Kidney tubule cell (primary cell): ENCODE data around the gene PTPRE.
A peak's percentile ranks its signal among the peaks of the same experiment; 100 is the strongest.

Source experiments
- DNase-seq: peaks from one replicate; pipeline ENCODE4 v3.0.0-alpha.2; 2018; ENCODE audit warnings: low spot score

Gene PTPRE

GRCh38 chr10:127883516-127883915 lies 23.4 kb upstream of the PTPRE start:
- no peak for DNase-seq

DNA sequence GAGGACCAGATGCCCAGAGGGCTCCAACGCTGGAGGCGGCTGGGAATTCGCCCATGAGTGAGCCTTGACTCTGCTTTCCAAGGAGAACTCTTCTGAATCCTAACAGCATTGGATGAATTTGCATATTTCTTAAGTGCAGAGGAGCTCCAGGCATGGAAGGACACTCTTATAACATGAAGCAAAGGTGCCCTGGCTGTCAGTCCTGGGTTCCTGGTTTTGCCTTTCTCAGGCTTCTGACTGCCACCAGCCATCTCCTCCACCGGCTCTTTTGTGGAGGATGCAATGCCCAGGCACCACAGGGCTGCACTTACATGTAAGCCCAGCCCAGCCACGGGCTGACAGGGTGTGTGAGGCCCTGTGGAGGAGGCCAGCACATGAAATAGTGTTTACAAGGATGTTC lies 22.4 kb upstream of the PTPRE start:
- no peak for DNase-seq

GRCh38 chr10:127886371-127887051 lies 20.4 kb upstream of the PTPRE start:
- DNase-seq = peak; percentile 49

DNA sequence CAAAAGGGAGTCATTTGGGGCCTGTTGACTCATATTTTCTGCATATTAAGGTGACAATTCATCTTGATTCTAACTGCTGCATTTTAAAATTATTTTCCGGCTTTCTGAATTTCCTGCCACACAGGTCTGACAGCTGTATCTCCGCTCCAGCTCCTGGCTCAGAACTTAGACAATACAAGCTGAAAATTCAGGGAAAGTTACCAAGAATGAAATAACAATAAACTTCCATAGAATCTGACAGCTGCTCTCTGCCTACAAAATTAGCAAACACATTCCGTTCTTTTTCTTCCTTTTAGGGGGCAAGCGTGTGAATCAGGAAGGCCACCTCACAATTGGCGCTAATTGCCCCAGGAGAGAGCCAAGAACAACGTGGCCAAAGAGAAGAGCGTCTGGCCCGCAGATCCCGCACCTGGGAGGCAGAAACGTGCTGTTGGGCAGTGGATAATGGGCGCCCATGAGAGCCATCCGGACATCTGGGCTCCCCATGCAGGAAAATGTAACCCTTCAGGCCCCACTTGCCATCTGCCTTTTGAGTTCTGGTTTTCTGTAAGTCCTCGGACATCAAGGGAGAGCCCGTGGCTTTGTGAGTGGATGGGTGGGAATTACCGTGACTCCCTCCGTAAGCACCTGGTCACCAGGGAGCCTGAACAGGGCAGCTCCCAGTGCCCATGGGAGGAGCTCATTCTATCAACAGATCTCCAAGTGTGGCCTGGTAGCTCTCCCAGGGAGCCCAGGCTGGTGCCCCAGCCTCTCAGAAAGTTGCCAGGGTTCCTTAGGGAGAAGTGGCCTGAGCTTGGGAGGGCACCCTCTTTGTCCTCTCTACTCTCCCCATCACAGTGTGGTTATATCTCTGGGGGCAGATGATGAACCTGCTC lies 19.1 kb upstream of the PTPRE start:
- DNase-seq = no peak

GRCh38 chr10:127888521-127889312 lies 18.2 kb upstream of the PTPRE start:
- DNase-seq = no peak

DNA sequence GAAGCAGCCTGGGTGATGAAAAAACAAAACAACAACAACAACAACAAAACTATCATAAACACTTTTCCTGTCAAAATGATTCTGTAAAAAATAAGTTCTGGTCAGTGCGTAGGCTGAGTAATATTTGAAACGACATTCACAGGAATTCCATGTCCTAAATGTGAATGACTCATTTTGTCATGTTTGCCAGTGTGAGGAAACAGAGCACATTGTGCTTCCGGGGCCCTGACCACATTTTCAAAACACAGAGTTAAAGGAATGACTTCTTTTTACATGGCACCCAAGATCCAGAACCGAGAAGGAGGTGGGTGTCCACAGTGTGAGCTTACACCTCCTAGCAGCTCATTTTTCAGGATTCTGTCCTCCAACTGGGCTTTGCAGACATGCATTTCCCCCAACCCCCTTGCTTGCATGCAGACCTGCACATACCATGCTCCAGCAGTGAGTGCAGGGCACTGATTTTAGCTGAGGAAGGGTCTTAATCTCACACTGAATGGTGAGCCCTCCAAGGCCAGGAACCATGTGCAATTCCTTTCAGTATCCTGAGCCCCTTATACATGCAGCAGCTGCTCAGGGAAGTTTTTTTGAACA lies 17.2 kb upstream of the PTPRE start:
- DNase-seq = peak; percentile 58

DNA sequence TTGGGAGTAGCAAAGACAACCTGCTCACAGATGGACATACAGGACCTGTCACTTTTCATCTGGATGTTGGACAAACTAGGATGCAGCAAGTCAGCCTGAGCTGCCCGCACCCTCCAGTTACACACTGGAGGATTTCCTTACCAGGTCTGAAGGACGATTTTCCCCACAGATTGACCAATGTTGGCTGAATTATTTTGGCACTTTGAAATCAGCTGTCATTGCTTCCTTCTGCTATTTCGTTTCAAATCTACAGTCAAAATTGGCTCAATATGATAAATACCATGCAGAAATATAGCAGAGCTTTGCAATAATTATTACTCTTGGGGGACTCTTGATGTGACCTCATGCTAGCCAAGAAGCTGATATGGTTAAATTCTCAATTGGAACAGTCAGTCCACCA lies 16.7 kb upstream of the PTPRE start:
- DNase-seq = no peak

- DNase-seq = no peak
These were observed 16.0 kb upstream of the PTPRE start for GRCh38 chr10:127890832-127891334.

GRCh38 chr10:127892743-127893142 lies 14.2 kb upstream of the PTPRE start, which contains the start of gene CLRN3:
Gene CLRN3, minus strand, starts transcription at chr10:127892941. Its CDS starts 157 bp downstream, at chr10:127892784.
- no peak for DNase-seq

DNA sequence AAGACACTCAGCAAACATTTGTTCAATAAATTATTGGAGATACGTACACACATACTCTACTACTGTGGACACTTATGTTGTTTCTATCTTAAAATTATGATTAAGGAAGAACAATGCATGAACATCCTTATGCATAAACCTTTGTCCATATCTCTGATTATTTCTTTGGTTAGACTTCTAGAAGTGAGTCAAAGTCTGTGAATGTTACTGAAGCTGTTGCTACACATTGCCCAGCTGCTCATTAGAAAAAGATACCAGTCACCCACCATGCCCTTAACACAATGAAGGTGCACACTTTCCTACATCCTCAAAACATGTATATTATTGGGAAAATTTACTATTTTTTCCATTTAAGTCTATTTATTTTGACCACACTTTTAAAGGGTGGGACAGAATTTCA lies 12.8 kb upstream of the PTPRE start:
- no peak for DNase-seq

DNA sequence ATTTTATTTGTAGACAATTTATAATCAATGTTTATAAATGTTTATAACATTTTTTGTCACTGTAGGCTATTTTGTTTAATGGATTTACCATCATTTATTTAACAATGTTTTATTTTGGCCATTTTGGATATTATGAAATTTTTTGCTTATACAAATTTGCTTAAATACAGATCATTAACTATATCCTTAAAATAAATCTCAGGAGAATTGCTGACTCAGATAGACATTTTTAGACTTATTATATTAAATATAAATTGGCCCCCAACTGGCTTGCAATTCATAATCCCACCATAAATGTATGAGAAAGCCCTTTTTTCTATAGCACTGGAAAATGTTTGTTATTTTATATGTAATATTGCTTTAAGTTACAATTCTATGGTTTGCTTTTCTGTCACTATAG lies 10.3 kb upstream of the PTPRE start:
- DNase-seq = no peak

- DNase-seq = no peak
These were observed 9.7 kb upstream of the PTPRE start for GRCh38 chr10:127897177-127897576.

DNA sequence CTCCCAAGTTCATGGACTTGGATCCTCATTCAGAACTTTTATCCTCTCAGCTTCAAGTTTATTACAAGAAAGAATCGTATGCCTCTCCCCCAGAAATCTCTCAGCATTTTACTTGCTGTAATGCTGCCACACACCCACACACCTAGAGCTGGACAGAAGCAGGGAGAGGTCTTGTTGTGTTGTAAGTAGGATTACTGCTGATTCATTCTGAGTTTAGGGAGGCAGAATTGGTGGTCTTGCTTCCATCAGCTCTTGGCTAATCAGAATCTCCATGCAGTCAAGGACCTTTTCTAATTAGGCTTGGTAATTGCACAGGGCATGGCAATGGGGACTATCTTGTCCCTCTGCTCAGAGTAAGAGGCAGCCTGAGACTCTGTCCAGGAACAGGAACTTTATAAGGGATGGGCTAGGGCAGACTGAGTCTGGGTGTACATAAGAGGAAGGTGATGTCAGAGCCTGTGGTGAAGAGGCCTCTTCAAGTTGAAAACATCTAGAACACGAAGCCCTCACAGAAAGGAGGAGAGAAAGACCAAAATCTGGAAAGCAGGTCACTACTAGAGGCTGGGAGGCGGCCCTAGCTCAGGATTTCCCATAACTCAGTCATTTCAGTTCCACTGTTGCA lies 7.0 kb upstream of the PTPRE start:
- DNase-seq = no peak

GRCh38 chr10:127903789-127904188 lies 3.1 kb upstream of the PTPRE start:
- no peak for DNase-seq

DNA sequence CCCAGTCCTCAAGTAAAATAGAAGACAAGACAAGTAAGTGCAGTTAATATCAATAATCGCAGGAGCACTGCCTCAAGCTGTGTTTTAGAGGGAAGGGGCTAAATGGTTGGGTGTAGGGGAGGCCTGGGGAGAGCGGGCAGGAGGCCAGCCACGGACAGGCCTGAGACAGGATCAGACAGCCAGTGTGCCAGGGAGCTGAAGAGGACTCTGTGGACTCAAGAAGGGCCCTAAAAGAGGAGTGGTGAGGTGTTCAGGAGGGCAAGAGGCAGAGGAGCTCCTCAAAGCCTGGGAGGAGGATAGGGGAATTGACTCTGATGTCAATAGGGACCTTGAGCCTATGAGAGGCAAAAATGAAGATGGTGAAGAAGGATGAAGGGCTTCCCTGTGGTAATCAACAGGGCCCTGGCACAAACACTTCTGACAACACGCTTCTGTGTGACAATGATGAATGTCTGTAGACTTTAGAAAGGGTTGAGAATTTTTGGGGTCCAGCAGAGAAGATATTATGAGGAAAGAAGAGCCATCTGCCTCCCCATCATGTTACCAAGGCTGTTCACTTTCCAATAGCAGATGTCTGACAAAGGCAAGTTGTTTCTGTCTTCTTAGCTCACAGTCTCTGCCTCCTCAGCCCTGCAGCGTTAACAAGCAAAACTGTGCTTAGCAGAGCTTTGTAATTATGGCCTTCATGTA lies 2.4 kb upstream of the PTPRE start:
- no peak for DNase-seq

DNA sequence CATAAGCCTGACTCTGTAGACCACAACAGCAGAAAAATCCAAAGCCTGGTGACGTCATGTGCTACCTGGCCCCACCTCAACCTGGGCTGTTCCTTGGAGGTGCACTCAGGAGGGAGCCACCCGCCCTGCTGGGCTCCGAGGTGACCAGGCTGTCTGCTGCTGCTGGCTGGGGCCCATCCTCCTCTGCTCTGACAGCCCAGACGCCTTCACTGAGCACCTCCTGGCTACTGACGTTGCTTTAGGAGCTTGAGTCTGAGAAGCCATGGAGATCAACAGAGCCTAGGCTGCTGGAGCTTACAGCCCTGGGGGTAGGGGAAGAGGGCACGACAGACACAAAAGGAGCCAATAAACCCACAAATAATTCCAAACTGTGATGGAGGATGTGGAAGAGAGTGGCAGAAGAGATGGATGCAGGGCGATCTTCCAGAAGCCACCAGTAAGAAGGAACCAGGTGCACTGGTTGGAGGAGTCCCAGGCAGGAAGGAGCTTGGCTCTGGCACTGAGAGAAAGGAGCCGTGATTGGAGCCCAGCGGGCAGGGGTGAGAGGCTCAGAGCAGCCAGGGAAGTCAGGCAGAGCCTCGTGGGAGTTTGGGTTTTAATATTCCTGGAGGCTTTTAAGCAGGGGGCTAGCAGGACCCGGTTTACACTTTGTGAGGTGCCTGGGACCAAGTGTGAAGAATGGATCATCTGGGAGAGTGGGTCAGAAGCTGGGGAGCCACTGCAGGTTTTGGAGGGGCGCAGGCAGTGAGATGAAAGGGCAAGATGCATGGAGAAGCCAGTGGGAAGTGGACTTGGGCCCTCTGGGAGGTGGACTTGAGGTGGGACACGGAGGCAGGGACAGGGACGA lies 1.7 kb upstream of the PTPRE start:
- no peak for DNase-seq

- no peak for DNase-seq
These were observed 1.0 kb upstream of the PTPRE start for GRCh38 chr10:127905848-127906261.

GRCh38 chr10:127907411-127908105 lies 655 bp downstream of the PTPRE start:
- DNase-seq = peak; percentile 26
